Measurements from ENCODE around the gene ENTHD1. TPM values are rescaled to one million over a fixed set of nuclear protein-coding genes. Genes with fewer than 3 reads are reported as not detected.

The ENTHD1 gene
- total RNA-seq, 4 donors from 2014 or later: 0.14 TPM; not detected in 3

- Histone ChIP-seq H3K9me3 (no peaks in the 10 kb centered on the region), H3K4me3 (no peak overlapping the region), H3K27ac (no peak overlapping the region), H3K36me3 (no peaks in the 10 kb centered on the region), H3K27me3 (peaks cover 0 to 5% of the 10 kb centered on the region in 2 donors), H3K4me1 (no peaks in the 10 kb centered on the region)
- intact Hi-C loops (cut with DNase I; ENCODE audit: low total_unique reads): no loop called here
- TF ChIP-seq POLR2A (IDR thresholded peaks at IDR 0.05) (no peak), CTCF (IDR thresholded peaks at IDR 0.05) (no peak)
- no peak for DNase-seq
Observed at GRCh38 chr22:39815932-39816331, 77.6 kb downstream of the ENTHD1 start.

GRCh38 chr22:39814899-39815298 lies 78.7 kb downstream of the ENTHD1 start:
- Histone ChIP-seq H3K9me3 (no peaks in the 10 kb centered on the region), H3K27ac (no peak overlapping the region), H3K27me3 (peaks cover 0 to 5% of the 10 kb centered on the region in 2 donors), H3K4me3 (no peak overlapping the region), H3K4me1 (no peaks in the 10 kb centered on the region), H3K36me3 (no peaks in the 10 kb centered on the region)
- intact Hi-C loops (cut with DNase I; ENCODE audit: low total_unique reads): no loop called here
- DNase-seq: no peak
- TF ChIP-seq CTCF (IDR thresholded peaks at IDR 0.05) (no peak), POLR2A (IDR thresholded peaks at IDR 0.05) (no peak)

GRCh38 chr22:39809772-39810557 lies 83.6 kb downstream of the ENTHD1 start:
- Histone ChIP-seq H3K27me3 (peaks cover 0 to 5% of the 10 kb centered on the region in 2 donors), H3K36me3 (no peaks in the 10 kb centered on the region), H3K27ac (no peak overlapping the region), H3K4me1 (no peaks in the 10 kb centered on the region), H3K9me3 (no peaks in the 10 kb centered on the region), H3K4me3 (no peak overlapping the region)
- no peak for TF ChIP-seq POLR2A (IDR thresholded peaks at IDR 0.05)
- no peak for TF ChIP-seq CTCF (IDR thresholded peaks at IDR 0.05)
- DNase-seq: no peak
- intact Hi-C loops (cut with DNase I; ENCODE audit: low total_unique reads): no loop called here

- no peak overlapping the region for H3K4me3 ChIP-seq
- intact Hi-C loops (cut with DNase I; ENCODE audit: low total_unique reads): no loop called here
- H3K27ac ChIP-seq: no peak overlapping the region
- peaks cover 0 to 5% of the 10 kb centered on the region in 2 donors for H3K27me3 ChIP-seq
- H3K4me1 ChIP-seq: no peaks in the 10 kb centered on the region
- no peak for DNase-seq
- TF ChIP-seq POLR2A (IDR thresholded peaks at IDR 0.05) (no peak), CTCF (IDR thresholded peaks at IDR 0.05) (no peak)
- no peaks in the 10 kb centered on the region for H3K36me3 ChIP-seq
- no peaks in the 10 kb centered on the region for H3K9me3 ChIP-seq
Observed at GRCh38 chr22:39808081-39808480, 85.5 kb downstream of the ENTHD1 start.

- no peaks in the 10 kb centered on the region for H3K36me3 ChIP-seq
- no peaks in the 10 kb centered on the region for H3K27me3 ChIP-seq
- H3K9me3 ChIP-seq: no peaks in the 10 kb centered on the region
- intact Hi-C loops (cut with DNase I; ENCODE audit: low total_unique reads): no loop called here
- H3K4me1 ChIP-seq: no peaks in the 10 kb centered on the region
- TF ChIP-seq POLR2A (IDR thresholded peaks at IDR 0.05): no peak
- no peak for TF ChIP-seq CTCF (IDR thresholded peaks at IDR 0.05)
- H3K4me3 ChIP-seq: no peak overlapping the region
- no peak for DNase-seq
- H3K27ac ChIP-seq: no peak overlapping the region
Observed at GRCh38 chr22:39806109-39806508, 87.5 kb downstream of the ENTHD1 start.

Data from uterus (tissue), 4 donors.